ENCODE data around the gene ISOC1. TPM values are rescaled to one million over a fixed set of nuclear protein-coding genes. Genes with fewer than 3 reads are reported as not detected.

Gene ISOC1
- 21.5 TPM in 2 replicates for total RNA-seq

DNA sequence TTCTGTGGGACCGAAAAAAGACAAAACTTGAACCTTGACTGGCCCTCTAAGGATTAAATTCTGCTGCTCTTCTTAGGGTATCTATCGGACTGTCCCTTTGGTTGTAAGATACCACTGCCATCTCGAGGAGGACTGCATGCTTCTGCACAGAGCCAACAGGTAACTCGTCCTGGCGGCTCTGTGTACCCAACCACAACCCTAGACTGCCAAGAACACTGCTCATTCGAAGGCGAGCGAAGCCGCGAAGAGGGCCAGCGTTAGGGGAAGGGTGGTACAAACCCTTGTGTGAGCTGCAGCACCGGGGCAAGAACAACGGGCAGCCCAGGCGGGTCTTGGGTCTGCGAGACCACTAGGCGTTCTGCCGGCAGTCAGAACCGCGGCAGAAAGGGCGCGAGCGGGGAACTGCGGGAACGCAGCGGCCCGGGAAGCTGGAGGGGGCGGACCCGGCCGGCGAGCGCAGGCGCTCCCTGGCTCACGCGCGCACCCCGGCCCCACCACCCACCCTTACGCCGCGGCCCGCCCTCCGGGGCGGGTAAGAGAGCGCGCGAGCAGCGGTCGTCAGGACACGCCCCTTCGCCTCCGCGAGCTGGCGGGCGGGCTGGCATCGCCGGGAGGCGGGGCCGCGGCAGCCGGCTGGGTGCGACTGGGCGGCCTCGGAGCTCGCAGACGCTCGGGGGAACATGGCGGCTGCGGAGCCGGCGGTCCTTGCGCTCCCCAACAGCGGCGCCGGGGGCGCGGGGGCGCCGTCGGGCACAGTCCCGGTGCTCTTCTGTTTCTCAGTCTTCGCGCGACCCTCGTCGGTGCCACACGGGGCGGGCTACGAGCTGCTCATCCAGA, at the start of gene ISOC1:
ISOC1 (plus strand) TSS at position 663 of the 837 bp plus-strand sequence; CDS start at position 681, 18 bp downstream.

Other genes with a start within 250 kb of the ISOC1 start
- under 0.01 and 0.15 TPM in 2 replicates for gene SLC27A6, start 129.3 kb upstream of the ISOC1 start, total RNA-seq

Data from smooth muscle cell of trachea (primary cell).